Mesenchymal stem cell (in vitro differentiated cells and primary cell): ENCODE measurements around the gene ZNF45.

ENCODE experiments used
- DNase-seq: peaks from one replicate; pipeline ENCODE4 v3.0.0-alpha.2; 2013
- H2AFZ ChIP-seq: one replicate; pipeline ENCODE4 v1.6.1; 2013; ENCODE audit warnings: low read depth, mild to moderate bottlenecking, control low read depth, inconsistent platforms, low read length, moderate library complexity
- H2AK5ac ChIP-seq: 2 replicates; pipeline ENCODE4 v1.6.1; 2013; ENCODE audit warnings: low read length, moderate library complexity, mild to moderate bottlenecking, inconsistent platforms; ENCODE audit not compliant: severe bottlenecking
- H2BK120ac ChIP-seq: one replicate; pipeline ENCODE4 v1.6.1; 2013; ENCODE audit warnings: low read depth, mild to moderate bottlenecking, inconsistent platforms, low read length, moderate library complexity
- H2BK12ac ChIP-seq, 2 experiments: one replicate each; pipeline ENCODE4 v1.6.1; 2013; ENCODE audit warnings: inconsistent platforms in 2 of 2, low read length in 2 of 2, mild to moderate bottlenecking in 2 of 2, moderate library complexity in 2 of 2, control low read depth in 1 of 2
- H2BK15ac ChIP-seq: one replicate; pipeline ENCODE4 v1.6.1; 2013; ENCODE audit warnings: mild to moderate bottlenecking, low read depth, inconsistent platforms; ENCODE audit not compliant: poor library complexity, severe bottlenecking
- H2BK5ac ChIP-seq: 2 replicates; pipeline ENCODE4 v1.6.1; 2013; ENCODE audit warnings: low read depth, mild to moderate bottlenecking, low read length, control low read depth, inconsistent platforms; ENCODE audit not compliant: poor library complexity, severe bottlenecking
- H3K14ac ChIP-seq, 2 experiments: one replicate each; pipeline ENCODE4 v1.6.1; 2013; ENCODE audit warnings: inconsistent platforms in 2 of 2, low read length in 2 of 2, control low read depth in 1 of 2, mild to moderate bottlenecking in 1 of 2, moderate library complexity in 1 of 2
- H3K18ac ChIP-seq, 2 experiments: one replicate each; pipeline ENCODE4 v1.6.1; 2013; ENCODE audit warnings: inconsistent platforms in 2 of 2, low read length in 2 of 2, control low read depth in 1 of 2, low read depth in 1 of 2, mild to moderate bottlenecking in 1 of 2
- H3K23ac ChIP-seq, 2 experiments: one replicate each; pipeline ENCODE4 v1.6.1; 2013; ENCODE audit warnings: inconsistent platforms in 2 of 2, low read length in 2 of 2, mild to moderate bottlenecking in 2 of 2, moderate library complexity in 2 of 2, control low read depth in 1 of 2
- H3K27ac ChIP-seq: 2 replicates; pipeline ENCODE4 v1.5.1; 2013; ENCODE audit warnings: mild to moderate bottlenecking, moderate library complexity, low read length, control low read depth, inconsistent platforms; ENCODE audit not compliant: poor library complexity, severe bottlenecking
- H3K27me3 ChIP-seq, 2 experiments: 2 replicates each; pipeline versions ENCODE4 v1.6.1 to v1.7.0; 2013; ENCODE audit warnings: low read length in 2 of 2, mild to moderate bottlenecking in 2 of 2, moderate library complexity in 2 of 2, control low read depth in 1 of 2, inconsistent platforms in 1 of 2; ENCODE audit not compliant: control insufficient read depth in 1 of 2, insufficient read depth in 1 of 2
- H3K36me3 ChIP-seq, 2 experiments: 2 replicates each; pipeline versions ENCODE4 v1.6.1 to v1.7.0; 2013; ENCODE audit warnings: low read length in 2 of 2, control low read depth in 1 of 2, inconsistent platforms in 1 of 2, low read depth in 1 of 2, mild to moderate bottlenecking in 1 of 2; ENCODE audit not compliant: insufficient read depth in 2 of 2, control insufficient read depth in 1 of 2
- H3K4ac ChIP-seq, 2 experiments: one replicate each; pipeline ENCODE4 v1.6.1; 2013; ENCODE audit warnings: inconsistent platforms in 2 of 2, low read length in 2 of 2, mild to moderate bottlenecking in 2 of 2, moderate library complexity in 2 of 2, control low read depth in 1 of 2, low read depth in 1 of 2
- H3K4me1 ChIP-seq: 2 replicates; pipeline ENCODE4 v1.6.1; 2013; ENCODE audit warnings: low read depth, low read length, control low read depth; ENCODE audit not compliant: control insufficient read depth, insufficient read depth
- H3K4me2 ChIP-seq: 2 replicates; pipeline ENCODE4 v1.6.1; 2013; ENCODE audit warnings: low read length, mild to moderate bottlenecking, inconsistent platforms; ENCODE audit not compliant: poor library complexity, severe bottlenecking
- H3K4me3 ChIP-seq, 2 experiments: 2 replicates each; pipeline versions ENCODE4 v1.5.1 to v1.7.0; 2013; ENCODE audit warnings: low read length in 2 of 2, mild to moderate bottlenecking in 2 of 2, control low read depth in 1 of 2, low read depth in 1 of 2; ENCODE audit not compliant: insufficient read depth in 1 of 2
- H3K79me1 ChIP-seq: replicated peaks from 2 replicates; pipeline ENCODE4 v1.6.1; 2013; ENCODE audit warnings: mild to moderate bottlenecking, control low read depth, low read length, inconsistent platforms; ENCODE audit not compliant: poor library complexity, severe bottlenecking
- H3K9ac ChIP-seq: 2 replicates; pipeline ENCODE4 v1.7.0; 2013; ENCODE audit warnings: mild to moderate bottlenecking, low read length, moderate library complexity
- H3K9me3 ChIP-seq: 2 replicates; pipeline ENCODE4 v1.7.0; 2013; ENCODE audit warnings: mild to moderate bottlenecking, low read length; ENCODE audit not compliant: control insufficient read depth
- H4K8ac ChIP-seq: one replicate; pipeline ENCODE4 v1.6.1; 2013; ENCODE audit warnings: inconsistent platforms, mild to moderate bottlenecking, low read length, moderate library complexity
- H4K91ac ChIP-seq: one replicate; pipeline ENCODE4 v1.6.1; 2013; ENCODE audit warnings: mild to moderate bottlenecking, low read length, inconsistent platforms
- WGBS: methylation state at CpG from one replicate; pipeline ENCODE4 v1.1.7; 2013; ENCODE audit warnings: mixed read lengths; 5-methylcytosine and 5-hydroxymethylcytosine counted together

ZNF45 gene

DNA sequence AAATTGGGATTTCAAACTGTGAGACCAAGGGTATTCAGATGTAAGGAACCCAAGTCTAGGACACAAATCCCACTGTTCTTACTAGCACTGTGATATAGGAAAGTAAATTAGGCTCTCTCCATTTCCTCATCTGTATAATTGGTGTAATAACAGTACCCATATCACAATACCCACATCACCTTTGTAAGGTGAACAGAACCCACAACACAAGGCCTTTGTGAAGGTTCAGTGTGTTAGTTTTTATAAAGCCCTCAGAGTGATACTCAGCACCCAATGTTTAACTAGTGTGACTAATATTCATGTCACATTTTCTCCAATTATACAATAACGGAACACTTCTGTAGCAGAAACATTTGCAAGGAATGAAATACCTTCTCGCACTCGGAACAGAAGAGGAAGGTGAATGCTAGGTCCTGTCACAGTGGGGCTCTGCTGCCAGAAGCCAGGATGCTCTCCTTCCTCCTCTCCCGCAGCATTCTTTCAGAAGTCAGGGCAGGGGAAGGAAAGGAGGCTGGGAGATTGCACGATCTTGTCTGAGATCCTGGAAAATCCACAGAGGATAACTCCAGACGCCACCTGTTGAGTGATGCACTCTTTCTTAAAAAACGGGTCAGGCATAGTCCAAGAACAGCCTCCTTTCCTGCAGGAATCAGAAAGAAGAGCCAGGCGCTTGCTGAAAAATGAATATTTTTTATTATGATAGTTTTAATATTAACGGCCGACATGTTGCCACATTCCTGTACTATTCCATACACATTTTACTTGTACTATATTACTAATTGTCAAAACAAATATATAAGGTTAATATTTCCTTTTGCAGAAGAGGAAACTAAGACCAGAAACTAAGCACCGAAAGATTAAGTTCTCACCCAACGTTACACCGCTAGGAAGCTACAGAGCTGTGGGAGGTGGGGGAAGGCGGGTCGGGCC is 762 bp downstream of the ZNF45 start:
- Histone ChIP-seq H4K8ac (no peak overlapping the region), H3K18ac (peak overlapping the region in 1 of 2 experiments; percentile 70), H3K27ac (peak overlapping the region; percentile 89), H2BK5ac (no peak overlapping the region), H4K91ac (no peak overlapping the region), H2BK15ac (no peak overlapping the region), H3K4ac (peak overlapping the region in 1 of 2 experiments; percentile 62), H3K9ac (peak overlapping the region; percentile 88), H2AFZ (peak overlapping the region; percentile 7), H3K79me1 (peaks cover 16% of the 10 kb centered on the region), H2AK5ac (no peak overlapping the region), H3K9me3 (no peaks in the 10 kb centered on the region), H3K4me2 (peak overlapping the region; percentile 79), H2BK12ac (no peak overlapping the region), H3K4me1 (no peaks in the 10 kb centered on the region), H3K36me3 (peaks cover 21 to 34% of the 10 kb centered on the region in 2 experiments), H3K4me3 (peak overlapping the region; percentile 74 to 87), H3K23ac (no peak overlapping the region), H3K27me3 (no peaks in the 10 kb centered on the region), H2BK120ac (no peak overlapping the region), H3K14ac (peak overlapping the region in 1 of 2 experiments; percentile 53)
- DNase-seq = peak; percentile 33
- 18% methylated on average over 12 of the region's 15 CpGs for WGBS

DNA sequence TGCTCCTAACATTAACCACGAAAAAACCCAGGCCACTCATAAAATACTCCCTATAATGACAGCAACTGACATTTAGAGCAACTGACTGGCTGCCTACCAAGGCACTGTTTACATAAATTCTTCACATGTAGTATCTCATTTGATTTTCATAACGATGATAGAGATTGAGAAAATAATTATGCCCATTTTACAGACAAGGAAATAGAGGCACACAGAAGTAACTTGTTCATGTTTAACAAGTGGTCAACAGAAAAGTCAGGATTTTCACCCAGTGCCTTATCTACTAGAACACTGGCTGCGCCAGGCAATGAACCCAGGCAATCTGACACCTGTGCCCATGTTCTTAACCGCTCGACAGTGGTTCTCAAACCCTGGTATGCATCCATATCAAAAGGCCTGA is 6.3 kb downstream of the ZNF45 start:
- H2BK12ac ChIP-seq = no peak overlapping the region
- H3K4me2 ChIP-seq = no peak overlapping the region
- no peak overlapping the region for H3K27ac ChIP-seq
- H2AFZ ChIP-seq = no peak overlapping the region
- 100% methylated on average over 5 of the region's 5 CpGs for WGBS
- no peak overlapping the region for H3K4me3 ChIP-seq
- no peak overlapping the region for H3K9ac ChIP-seq
- no peaks in the 10 kb centered on the region for H3K27me3 ChIP-seq
- no peak overlapping the region for H2BK120ac ChIP-seq
- H3K14ac ChIP-seq = no peak overlapping the region
- no peak overlapping the region for H2BK15ac ChIP-seq
- H3K4ac ChIP-seq = no peak overlapping the region
- DNase-seq = no peak
- H4K91ac ChIP-seq = no peak overlapping the region
- H3K18ac ChIP-seq = no peak overlapping the region
- no peaks in the 10 kb centered on the region for H3K4me1 ChIP-seq
- no peak overlapping the region for H4K8ac ChIP-seq
- H2BK5ac ChIP-seq = no peak overlapping the region
- peaks cover 28% of the 10 kb centered on the region for H3K79me1 ChIP-seq
- H3K9me3 ChIP-seq = peaks cover 31% of the 10 kb centered on the region
- peaks cover 45 to 88% of the 10 kb centered on the region in 2 experiments for H3K36me3 ChIP-seq
- H2AK5ac ChIP-seq = no peak overlapping the region
- no peak overlapping the region for H3K23ac ChIP-seq

- Histone ChIP-seq H3K9me3 (peaks cover 64% of the 10 kb centered on the region), H2BK120ac (no peak overlapping the region), H4K8ac (no peak overlapping the region), H3K27me3 (no peaks in the 10 kb centered on the region), H2AK5ac (no peak overlapping the region), H2BK5ac (no peak overlapping the region), H3K23ac (no peak overlapping the region), H2BK12ac (no peak overlapping the region), H3K14ac (no peak overlapping the region), H3K18ac (no peak overlapping the region), H3K27ac (no peak overlapping the region), H3K79me1 (peaks cover 8% of the 10 kb centered on the region), H3K4me3 (no peak overlapping the region), H3K36me3 (peaks cover 37 to 98% of the 10 kb centered on the region in 2 experiments), H2BK15ac (no peak overlapping the region), H3K4me1 (no peaks in the 10 kb centered on the region), H3K4me2 (no peak overlapping the region), H2AFZ (no peak overlapping the region), H3K9ac (no peak overlapping the region), H3K4ac (no peak overlapping the region), H4K91ac (no peak overlapping the region)
- DNase-seq = no peak
Observed at GRCh38 chr19:43923875-43924274, 11.2 kb downstream of the ZNF45 start.

GRCh38 chr19:43914051-43914450 is 21.0 kb downstream of the ZNF45 start:
- Histone ChIP-seq H2BK5ac (no peak overlapping the region), H3K27ac (no peak overlapping the region), H2BK12ac (no peak overlapping the region), H3K4me3 (peak overlapping the region in 1 of 2 experiments; percentile 63), H4K91ac (no peak overlapping the region), H2AK5ac (no peak overlapping the region), H3K14ac (no peak overlapping the region), H3K27me3 (no peaks in the 10 kb centered on the region), H3K4me2 (no peak overlapping the region), H2BK120ac (no peak overlapping the region), H3K79me1 (no peaks in the 10 kb centered on the region), H2BK15ac (no peak overlapping the region), H4K8ac (no peak overlapping the region), H3K18ac (no peak overlapping the region), H3K4ac (no peak overlapping the region), H3K36me3 (peaks cover 37 to 70% of the 10 kb centered on the region in 2 experiments), H3K23ac (no peak overlapping the region), H3K4me1 (no peaks in the 10 kb centered on the region), H3K9me3 (peaks cover 99% of the 10 kb centered on the region), H3K9ac (no peak overlapping the region), H2AFZ (no peak overlapping the region)
- DNase-seq = no peak
- WGBS = 99% methylated on average over 3 of the region's 3 CpGs
